ENCODE results near the gene MAGI1.

DNA sequence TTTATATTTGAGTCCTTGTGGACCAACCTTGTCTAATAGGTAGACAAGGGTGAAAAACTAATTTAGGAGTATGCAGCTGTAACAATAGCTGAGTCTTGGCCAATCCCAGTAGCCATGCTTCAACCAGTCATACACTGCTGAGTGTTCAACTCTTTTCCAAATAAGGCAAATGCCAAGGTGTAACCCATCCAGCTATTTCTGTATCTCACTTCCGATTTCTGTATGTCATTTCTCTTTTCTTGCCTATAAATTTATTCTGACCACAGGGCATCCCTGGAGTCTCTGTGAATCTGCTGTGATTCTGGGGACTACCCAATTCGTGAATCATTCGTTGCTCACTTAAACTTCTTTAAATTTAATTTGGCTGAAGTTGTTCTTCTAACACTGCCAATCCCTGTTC lies 93.2 kb downstream of the MAGI1 start:
- TF ChIP-seq JUN (CRISPR knock-in tag; IDR thresholded peaks at IDR 0.05) = no peak
- no peak for TF ChIP-seq NR1H2 (CRISPR knock-in tag; IDR thresholded peaks at IDR 0.05)
- TF ChIP-seq, protein P1, sequence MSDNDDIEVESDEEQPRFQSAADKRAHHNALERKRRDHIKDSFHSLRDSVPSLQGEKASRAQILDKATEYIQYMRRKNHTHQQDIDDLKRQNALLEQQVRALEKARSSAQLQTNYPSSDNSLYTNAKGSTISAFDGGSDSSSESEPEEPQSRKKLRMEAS (CRISPR knock-in tag; IDR thresholded peaks at IDR 0.05) = no peak
- no peak for TF ChIP-seq PREB (CRISPR knock-in tag; IDR thresholded peaks at IDR 0.05; ENCODE audit: borderline replicate concordance)
- TF ChIP-seq IRF2 (CRISPR knock-in tag; IDR thresholded peaks at IDR 0.05; ENCODE audit: borderline replicate concordance, low read depth) = no peak
- no peak for TF ChIP-seq CTCF (IDR thresholded peaks at IDR 0.05)

All from WTC11 (cell line).